Skeletal muscle tissue (tissue), 4 donors: ENCODE results near the gene DAPK2. TPM values are rescaled to one million over a fixed set of nuclear protein-coding genes. Genes with fewer than 3 reads are reported as not detected.

Experiments used
- H3K27ac ChIP-seq: one replicate; pipeline ENCODE4 v1.7.0; 2013; ENCODE audit warnings: mild to moderate bottlenecking, low read depth, low read length, inconsistent platforms
- H3K27me3 ChIP-seq, 3 donors: one replicate each; pipeline ENCODE4 v1.7.0; 2013; ENCODE audit warnings: low read length in 3 of 3; ENCODE audit not compliant: control insufficient read depth in 3 of 3, insufficient read depth in 3 of 3
- H3K36me3 ChIP-seq, 3 donors: one replicate each; pipeline ENCODE4 v1.7.0; 2013; ENCODE audit warnings: low read length in 3 of 3; ENCODE audit not compliant: control insufficient read depth in 3 of 3, insufficient read depth in 3 of 3
- H3K4me1 ChIP-seq, 3 donors: one replicate each; pipeline ENCODE4 v1.7.0; 2013; ENCODE audit warnings: low read length in 3 of 3, mild to moderate bottlenecking in 3 of 3; ENCODE audit not compliant: control insufficient read depth in 3 of 3, insufficient read depth in 3 of 3
- H3K4me3 ChIP-seq, 3 donors: one replicate each; pipeline ENCODE4 v1.7.0; 2013; ENCODE audit warnings: low read length in 3 of 3
- H3K9ac ChIP-seq, 3 donors: one replicate each; pipeline ENCODE4 v1.7.0; 2013; ENCODE audit warnings: low read length in 3 of 3, mild to moderate bottlenecking in 3 of 3, moderate library complexity in 2 of 3, low read depth in 1 of 3
- H3K9me3 ChIP-seq, 3 donors: one replicate each; pipeline ENCODE4 v1.7.0; 2013; ENCODE audit warnings: low read length in 3 of 3; ENCODE audit not compliant: control insufficient read depth in 3 of 3
- total RNA-seq: library from RNA; depleted of rRNA; stranded (reverse); fragments of >200 nt; gene quantifications from one replicate; pipeline ENCODE4 v1.2.3, GENCODE V29; 2014
- donor health status: Osteomylitis.

Gene DAPK2
- total RNA-seq, 1 donor from 2014 or later = 2.6 TPM

- peak overlapping the region in 1 of 3 donors; percentile 60 for H3K9ac ChIP-seq
These were observed 63.1 kb downstream of the DAPK2 start for GRCh38 chr15:63983061-63983711.

GRCh38 chr15:63982381-63982854 lies 63.9 kb downstream of the DAPK2 start:
- H3K36me3 ChIP-seq = peaks cover 3 to 9% (median 6%) of the 10 kb centered on the region in 3 donors
- H3K27me3 ChIP-seq = no peaks in the 10 kb centered on the region
- H3K9ac ChIP-seq = peak overlapping the region in 2 of 3 donors; percentile 60 to 65
- H3K4me3 ChIP-seq = no peak overlapping the region
- H3K9me3 ChIP-seq = no peaks in the 10 kb centered on the region
- peak overlapping the region; percentile 88 for H3K27ac ChIP-seq
- peaks cover 78 to 86% (median 85%) of the 10 kb centered on the region in 3 donors for H3K4me1 ChIP-seq

More at GRCh38 chr15:63983061-63983711, 63.1 kb downstream of the DAPK2 start:
- H3K4me3 ChIP-seq = no peak overlapping the region
- H3K27ac ChIP-seq = peak overlapping the region; percentile 88
- peaks cover 82 to 87% (median 85%) of the 10 kb centered on the region in 3 donors for H3K4me1 ChIP-seq
- peaks cover 0 to 9% (median 5%) of the 10 kb centered on the region in 3 donors for H3K36me3 ChIP-seq
- no peaks in the 10 kb centered on the region for H3K27me3 ChIP-seq
- no peaks in the 10 kb centered on the region for H3K9me3 ChIP-seq

GRCh38 chr15:63981596-63982320 lies 64.5 kb downstream of the DAPK2 start:
- Histone ChIP-seq H3K36me3 (peaks cover 3 to 10% (median 9%) of the 10 kb centered on the region in 3 donors), H3K4me3 (no peak overlapping the region), H3K27me3 (no peaks in the 10 kb centered on the region), H3K9ac (peak overlapping the region in 1 of 3 donors; percentile 3), H3K9me3 (no peaks in the 10 kb centered on the region), H3K27ac (peak overlapping the region; percentile 88), H3K4me1 (peaks cover 75 to 86% (median 83%) of the 10 kb centered on the region in 3 donors)

GRCh38 chr15:63979262-63979793 lies 67.0 kb downstream of the DAPK2 start:
- peaks cover 57 to 68% (median 63%) of the 10 kb centered on the region in 3 donors for H3K4me1 ChIP-seq
- H3K36me3 ChIP-seq = peaks cover 3 to 10% (median 9%) of the 10 kb centered on the region in 3 donors
- H3K4me3 ChIP-seq = no peak overlapping the region
- no peaks in the 10 kb centered on the region for H3K27me3 ChIP-seq
- H3K27ac ChIP-seq = peak overlapping the region; percentile 58
- H3K9ac ChIP-seq = peak overlapping the region in 2 of 3 donors; percentile 23 to 69
- H3K9me3 ChIP-seq = no peaks in the 10 kb centered on the region

GRCh38 chr15:63978511-63979261 lies 67.6 kb downstream of the DAPK2 start:
- H3K27ac ChIP-seq = peak overlapping the region; percentile 58
- H3K9ac ChIP-seq = peak overlapping the region; percentile 23 to 69 (median 38)
- peaks cover 50 to 62% (median 59%) of the 10 kb centered on the region in 3 donors for H3K4me1 ChIP-seq
- peaks cover 3 to 10% (median 8%) of the 10 kb centered on the region in 3 donors for H3K36me3 ChIP-seq
- H3K4me3 ChIP-seq = no peak overlapping the region
- H3K9me3 ChIP-seq = no peaks in the 10 kb centered on the region
- H3K27me3 ChIP-seq = no peaks in the 10 kb centered on the region

- Histone ChIP-seq H3K36me3 (peaks cover 0 to 5% (median 3%) of the 10 kb centered on the region in 3 donors), H3K9ac (no peak overlapping the region), H3K4me1 (peaks cover 45 to 60% (median 56%) of the 10 kb centered on the region in 3 donors), H3K27ac (no peak overlapping the region), H3K9me3 (no peaks in the 10 kb centered on the region), H3K4me3 (no peak overlapping the region), H3K27me3 (no peaks in the 10 kb centered on the region)
These were observed 69.2 kb downstream of the DAPK2 start for GRCh38 chr15:63977119-63977518.

- Histone ChIP-seq H3K4me3 (no peak overlapping the region), H3K9me3 (no peaks in the 10 kb centered on the region), H3K9ac (no peak overlapping the region), H3K4me1 (peaks cover 57 to 68% (median 64%) of the 10 kb centered on the region in 3 donors), H3K27ac (no peak overlapping the region), H3K27me3 (no peaks in the 10 kb centered on the region), H3K36me3 (peaks cover 0 to 5% (median 3%) of the 10 kb centered on the region in 3 donors)
These were observed 72.3 kb downstream of the DAPK2 start for GRCh38 chr15:63974021-63974420.

- H3K4me1 ChIP-seq = peaks cover 57 to 68% (median 64%) of the 10 kb centered on the region in 3 donors
These were observed 72.9 kb downstream of the DAPK2 start for GRCh38 chr15:63973212-63974009.

GRCh38 chr15:63972801-63973200 lies 73.5 kb downstream of the DAPK2 start:
- Histone ChIP-seq H3K9ac (no peak overlapping the region), H3K4me3 (no peak overlapping the region), H3K27me3 (no peaks in the 10 kb centered on the region), H3K27ac (no peak overlapping the region), H3K9me3 (no peaks in the 10 kb centered on the region), H3K36me3 (peaks cover 3 to 5% (median 3%) of the 10 kb centered on the region in 3 donors), H3K4me1 (peaks cover 59 to 68% (median 64%) of the 10 kb centered on the region in 3 donors)

More at GRCh38 chr15:63973212-63974009, 72.9 kb downstream of the DAPK2 start:
- Histone ChIP-seq H3K27ac (no peak overlapping the region), H3K4me3 (no peak overlapping the region), H3K36me3 (peaks cover 3 to 5% (median 3%) of the 10 kb centered on the region in 3 donors), H3K27me3 (no peaks in the 10 kb centered on the region), H3K9me3 (no peaks in the 10 kb centered on the region), H3K9ac (no peak overlapping the region)
